GM12878 (cell line): ENCODE data around the gene CAMKMT. TPM values are rescaled to one million over a fixed set of nuclear protein-coding genes. Genes with fewer than 3 reads are reported as not detected.

ENCODE experiments used
- ATAC-seq: fragments of 200-7000 bp; cut with Tn5 transposase; 3 replicates; pipeline ENCODE4 v1.9.1; 2020; ENCODE audit warnings: mild to moderate bottlenecking, moderate library complexity
- BruUV-seq: library from RNA; stranded (reverse); fragments of 400-500 nt; replicated peaks from 2 replicates; lab custom pipeline; 2021; lab: Mats Ljungman, UMichigan
- CTCF ChIA-PET: fragments of 300-600 bp; sonication (Branson Sonifier 250); formaldehyde crosslinking; extraction: SDS; loops from one replicate; lab custom pipeline; 2021; ENCODE audit warnings: inconsistent platforms; lab: Yijun Ruan, JAX
- POLR2A ChIA-PET: fragments of 350-600 bp; formaldehyde crosslinking; extraction: SDS; loops from one replicate; lab custom pipeline; 2021; ENCODE audit warnings: inconsistent platforms; lab: Charles Lee
- RAD21 ChIA-PET: fragments of 300-600 bp; sonication (Branson Sonifier 250); formaldehyde crosslinking; loops from one replicate; lab custom pipeline; 2023; ENCODE audit warnings: antibody characterized with exemption; ENCODE audit not compliant: unreplicated experiment; lab: Charles Lee
- SMC1A ChIA-PET: fragments of 300-600 bp; sonication (Branson Sonifier 250); formaldehyde crosslinking; loops from one replicate; lab custom pipeline; 2023; ENCODE audit not compliant: unreplicated experiment, uncharacterized antibody; lab: Charles Lee
- DNase-seq: peaks from one replicate; pipeline ENCODE4 v3.0.0-alpha.2; 2011; ENCODE audit warnings: low read depth, low spot score
- FAIRE-seq: peaks from 3 replicates; lab custom pipeline; 2011; peaks lifted over from hg19 to GRCh38; lab: Jason Lieb, UNC
- H2AFZ ChIP-seq: 2 replicates; pipeline ENCODE4 v1.6.0; 2011; ENCODE audit warnings: low read depth, low read length, control low read depth; ENCODE audit not compliant: control insufficient read depth
- H3K27ac ChIP-seq: 2 replicates; pipeline ENCODE4 v1.5.1; 2011; ENCODE audit warnings: control low read depth; ENCODE audit not compliant: control insufficient read depth, insufficient read depth
- H3K27me3 ChIP-seq, 2 experiments: replicated peaks in 1 of 2; 2 replicates each; pipeline versions ENCODE4 v1.6.0 to v1.6.1; 2011; ENCODE audit warnings: low read length in 1 of 2; ENCODE audit not compliant: control insufficient read depth in 2 of 2, insufficient read depth in 2 of 2
- H3K36me3 ChIP-seq, 2 experiments: 2 replicates each; pipeline ENCODE4 v1.5.1; 2011; ENCODE audit warnings: low read length in 1 of 2; ENCODE audit not compliant: control insufficient read depth in 2 of 2, insufficient read depth in 2 of 2
- H3K4me1 ChIP-seq: 2 replicates; pipeline ENCODE4 v1.6.1; 2011; ENCODE audit warnings: mild to moderate bottlenecking, low read length, moderate library complexity, mixed read lengths; ENCODE audit not compliant: control insufficient read depth, insufficient read depth
- H3K4me2 ChIP-seq: 2 replicates; pipeline ENCODE4 v1.6.0; 2011; ENCODE audit warnings: control low read depth; ENCODE audit not compliant: control insufficient read depth, insufficient read depth
- H3K4me3 ChIP-seq: fragments of 200-600 bp; sonication (generic); 2 replicates; pipeline ENCODE4 v1.5.1; 2016
- H3K79me2 ChIP-seq: 2 replicates; pipeline ENCODE4 v1.6.0; 2011; ENCODE audit warnings: low read length; ENCODE audit not compliant: control insufficient read depth, insufficient read depth
- H3K9ac ChIP-seq: 2 replicates; pipeline ENCODE4 v1.8.0; 2011; ENCODE audit warnings: low read length, control low read depth, mixed read lengths; ENCODE audit not compliant: control insufficient read depth, insufficient read depth
- H3K9me3 ChIP-seq: replicated peaks from 3 replicates; pipeline ENCODE4 v1.5.1; 2011; ENCODE audit warnings: mild to moderate bottlenecking, low read length; ENCODE audit not compliant: control insufficient read depth, insufficient read depth
- H4K20me1 ChIP-seq: 2 replicates; pipeline ENCODE4 v1.6.0; 2011; ENCODE audit not compliant: control insufficient read depth, insufficient read depth
- CHD4 ChIP-seq: fragments of 200-600 bp; sonication (generic); IDR thresholded peaks from 2 replicates; pipeline ENCODE4 v1.6.1; 2016; ENCODE audit warnings: mild to moderate bottlenecking
- HSF1 ChIP-seq: fragments of 150-350 bp; IDR thresholded peaks from 2 replicates; pipeline ENCODE4 v1.6.1; 2014; ENCODE audit warnings: mild to moderate bottlenecking, low read depth, low read length
- IRF5 ChIP-seq: fragments of 450-650 bp; IDR thresholded peaks from 2 replicates; pipeline ENCODE4 v1.6.1; 2017; ENCODE audit warnings: borderline replicate concordance
- WGBS: methylation state at CpG from one replicate; pipeline ENCODE4 v1.1.6; 2016; ENCODE audit warnings: low lambda C conversion rate; ENCODE audit not compliant: insufficient replicate concordance, insufficient coverage; ENCODE audit errors: missing lambda C conversion rate; 5-methylcytosine and 5-hydroxymethylcytosine counted together
- in situ Hi-C: fragments of 300-500 bp; cut with MboI; formaldehyde crosslinking; loops from 9 replicates; pipeline ENCODE4 v1.14.3; 2018; ENCODE audit warnings: mixed read lengths
- intact Hi-C: fragments of 100-400 bp; cut with micrococcal nuclease; formaldehyde crosslinking; loops from one replicate; pipeline ENCODE4 v1.14.2; 2022; ENCODE audit not compliant: unreplicated experiment
- polyA plus RNA-seq, 11 experiments: library from polyadenylated mRNA; depleted of rRNA in 4 of 11; unstranded in 6 of 11; stranded (reverse) in 5 of 11; fragments of >200 nt; fragmentation: Nextera tagmentation in 4 of 11; fragmentation: Illumina TruSeq in 1 of 11; extraction: Ambion mirVana in 4 of 11; extraction: Trizol in 1 of 11; gene quantifications; 1 replicate in 1 of 11; 2 replicates in 10 of 11; pipeline versions ENCODE4 v1.2.1 to v1.2.3, GENCODE V29; 2011 to 2016; ENCODE audit warnings: inconsistent platforms in 2 of 11, missing spikeins in 2 of 11, low read depth in 1 of 11
- total RNA-seq, 4 experiments: library from RNA; depleted of rRNA in 3 of 4; stranded (reverse); fragments of >200 nt in 3 of 4; fragmentation: Illumina TruSeq in 1 of 4; extraction: Trizol in 1 of 4; gene quantifications; 2 replicates each; pipeline versions ENCODE4 v1.2.1 to v1.2.3, GENCODE V29; 2013 to 2021

The CAMKMT gene
- total and polyA plus RNA-seq, 10 of the 15 experiments (the other 5 are each of a cell fraction or from before 2014, with no cell fraction given): 2.7 to 16.0 (median 11.8) TPM

DNA sequence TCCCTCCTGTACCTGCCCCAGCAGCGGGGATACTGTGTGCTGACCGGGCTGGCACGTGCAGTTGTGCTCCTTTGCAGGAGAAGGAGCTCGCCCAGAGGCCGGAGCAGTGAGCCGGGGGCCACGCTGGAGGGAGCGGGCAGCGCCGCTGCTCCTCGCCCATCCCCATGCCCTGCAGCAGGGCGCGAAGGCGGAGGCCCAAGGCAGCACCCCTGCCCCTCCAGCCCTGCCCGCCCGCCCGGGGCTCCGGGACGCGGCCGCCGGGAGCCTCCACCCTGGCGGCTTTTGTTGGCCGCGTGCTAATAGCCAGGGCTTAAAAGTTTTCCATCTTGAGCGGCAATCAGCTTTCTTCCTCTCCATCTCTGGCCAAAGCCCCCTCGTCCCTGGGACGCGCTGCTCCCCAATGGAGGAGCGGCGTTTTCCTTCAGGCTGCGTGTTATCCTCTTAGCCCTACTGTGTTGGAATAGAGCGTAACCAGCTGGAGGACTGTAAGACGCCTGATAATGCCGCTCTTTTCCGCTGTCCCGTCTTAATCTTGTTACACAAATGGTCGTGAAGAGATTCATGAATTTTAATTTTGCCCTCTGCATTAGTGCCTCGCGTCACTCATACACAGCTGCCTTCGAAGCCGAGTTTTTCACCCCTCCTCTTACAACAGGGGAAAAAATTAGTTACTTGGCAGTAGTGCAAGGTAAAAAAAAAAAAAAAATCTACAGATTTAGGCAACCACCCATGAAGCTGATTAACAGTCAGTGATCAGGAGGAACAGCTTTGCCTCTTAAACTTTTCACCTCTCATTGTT is 406.9 kb downstream of the CAMKMT start:
- ATAC-seq (no peak), FAIRE-seq (no peak), DNase-seq (no peak)
- TF ChIP-seq HSF1: no peak
- no peak for TF ChIP-seq CHD4
- no peak for TF ChIP-seq IRF5
- CTCF ChIA-PET: interaction anchor here (1.8 to 3.0 kb wide), 4 partner anchors 19 to 288 kb away, joined by 4 to 48 read pairs (median 6); no protein-coding TSS in a partner anchor
- Histone ChIP-seq H3K4me1 (no peaks in the 10 kb centered on the region), H2AFZ (no peak overlapping the region; the same call in 1 of the 2 replicates), H3K36me3 (no peaks in the 10 kb centered on the region), H4K20me1 (no peaks in the 10 kb centered on the region), H3K27ac (no peak overlapping the region), H3K9me3 (no peaks in the 10 kb centered on the region), H3K4me3 (no peak overlapping the region), H3K9ac (no peak overlapping the region), H3K27me3 (no peaks in the 10 kb centered on the region), H3K79me2 (no peaks in the 10 kb centered on the region), H3K4me2 (peak overlapping the region; percentile 30; the same call in 1 of the 2 replicates)
- no TSS peak for BruUV-seq
- WGBS: 63% methylated on average over 41 of the region's 42 CpGs
- RAD21 ChIA-PET: interaction anchor here (0.6 to 2.3 kb wide), 4 partner anchors 11 to 208 kb away, joined by 3 to 8 read pairs (median 6); no protein-coding TSS in a partner anchor
- intact Hi-C loops (no loop called here), in situ Hi-C loops (no loop called here)
- SMC1A ChIA-PET: interaction anchor here (0.6 to 4.4 kb wide), 5 partner anchors 11 to 189 kb away, joined by 3 to 41 read pairs (median 4); no protein-coding TSS in a partner anchor
- POLR2A ChIA-PET: interaction anchor here (0.6 kb wide), 3 partner anchors 129 to 737 kb away, joined by 3 read pairs; no protein-coding TSS in a partner anchor
